Panc1 (cell line): ENCODE data around the gene ZNF835.

ENCODE experiments used
- CTCF ChIP-seq: fragments of 450-650 bp; IDR thresholded peaks from 2 replicates; pipeline ENCODE4 v1.5.1; 2017; ENCODE audit warnings: mild to moderate bottlenecking
- SIN3A ChIP-seq: IDR thresholded peaks from 2 replicates; pipeline ENCODE4 v1.6.1; 2012; ENCODE audit warnings: low read depth, mild to moderate bottlenecking, low read length, moderate library complexity, borderline replicate concordance; ENCODE audit not compliant: insufficient read depth

GRCh38 chr19:56654151-56654550, 17.4 kb downstream of the ZNF835 start:
- TF ChIP-seq CTCF (no peak), SIN3A (no peak)
